ENCODE results near the gene RUBCNL. TPM values are rescaled to one million over a fixed set of nuclear protein-coding genes. Genes with fewer than 3 reads are reported as not detected.

RUBCNL gene
- total RNA-seq, 1 donor, result 6.5 TPM

DNA sequence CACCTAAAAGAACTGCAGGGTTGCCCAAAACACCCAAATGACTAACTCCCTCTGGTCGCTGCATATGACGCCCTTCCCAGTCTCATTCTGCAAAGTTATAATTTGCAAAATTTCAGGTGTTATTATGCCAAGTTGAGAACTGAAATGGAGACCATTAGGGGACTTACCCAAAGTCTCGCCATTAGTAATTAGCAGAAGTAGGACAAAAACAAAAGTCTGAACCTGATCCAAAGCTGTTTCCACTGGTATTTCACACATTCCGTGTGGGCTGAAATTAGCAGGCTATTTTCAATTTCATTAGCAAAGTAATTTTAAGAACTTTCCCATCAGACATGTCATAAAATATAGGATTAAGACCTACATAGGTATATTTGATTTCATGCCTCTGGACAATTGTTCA is 6.8 kb downstream of the RUBCNL start:
- Histone ChIP-seq H3K9me3 (ENCODE audit: low read depth, low read length) (no peaks in the 10 kb centered on the region), H3K27me3 (ENCODE audit: insufficient read depth, low read length) (peaks cover 6% of the 10 kb centered on the region), H3K4me3 (ENCODE audit: insufficient read depth, low read length) (no peak overlapping the region), H3K4me1 (ENCODE audit: insufficient read depth, low read length) (no peaks in the 10 kb centered on the region), H2AFZ (ENCODE audit: low read length) (no peak overlapping the region), H4K20me1 (ENCODE audit: insufficient read depth, low read length) (no peaks in the 10 kb centered on the region), H3K27ac (ENCODE audit: low read depth, low read length) (no peak overlapping the region), H3K79me2 (ENCODE audit: insufficient read depth, low read length) (no peaks in the 10 kb centered on the region), H3K36me3 (ENCODE audit: insufficient read depth, low read length) (no peaks in the 10 kb centered on the region), H3K4me2 (ENCODE audit: insufficient read depth, low read length) (no peak overlapping the region)
- TF ChIP-seq, protein P1, sequence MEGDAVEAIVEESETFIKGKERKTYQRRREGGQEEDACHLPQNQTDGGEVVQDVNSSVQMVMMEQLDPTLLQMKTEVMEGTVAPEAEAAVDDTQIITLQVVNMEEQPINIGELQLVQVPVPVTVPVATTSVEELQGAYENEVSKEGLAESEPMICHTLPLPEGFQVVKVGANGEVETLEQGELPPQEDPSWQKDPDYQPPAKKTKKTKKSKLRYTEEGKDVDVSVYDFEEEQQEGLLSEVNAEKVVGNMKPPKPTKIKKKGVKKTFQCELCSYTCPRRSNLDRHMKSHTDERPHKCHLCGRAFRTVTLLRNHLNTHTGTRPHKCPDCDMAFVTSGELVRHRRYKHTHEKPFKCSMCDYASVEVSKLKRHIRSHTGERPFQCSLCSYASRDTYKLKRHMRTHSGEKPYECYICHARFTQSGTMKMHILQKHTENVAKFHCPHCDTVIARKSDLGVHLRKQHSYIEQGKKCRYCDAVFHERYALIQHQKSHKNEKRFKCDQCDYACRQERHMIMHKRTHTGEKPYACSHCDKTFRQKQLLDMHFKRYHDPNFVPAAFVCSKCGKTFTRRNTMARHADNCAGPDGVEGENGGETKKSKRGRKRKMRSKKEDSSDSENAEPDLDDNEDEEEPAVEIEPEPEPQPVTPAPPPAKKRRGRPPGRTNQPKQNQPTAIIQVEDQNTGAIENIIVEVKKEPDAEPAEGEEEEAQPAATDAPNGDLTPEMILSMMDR (IDR thresholded peaks at IDR 0.05; ENCODE audit: extremely low read depth, low read depth, low read length), result no peak
- no peak for DNase-seq (ENCODE audit: insufficient read length, low spot score, missing footprints)

- Histone ChIP-seq H3K9me3 (ENCODE audit: low read depth, low read length) (no peaks in the 10 kb centered on the region), H3K4me3 (ENCODE audit: insufficient read depth, low read length) (no peak overlapping the region), H3K4me2 (ENCODE audit: insufficient read depth, low read length) (no peak overlapping the region), H3K27me3 (ENCODE audit: insufficient read depth, low read length) (peaks cover 3% of the 10 kb centered on the region), H3K4me1 (ENCODE audit: insufficient read depth, low read length) (no peaks in the 10 kb centered on the region), H3K79me2 (ENCODE audit: insufficient read depth, low read length) (no peaks in the 10 kb centered on the region), H2AFZ (ENCODE audit: low read length) (no peak overlapping the region), H3K27ac (ENCODE audit: low read depth, low read length) (no peak overlapping the region), H4K20me1 (ENCODE audit: insufficient read depth, low read length) (no peaks in the 10 kb centered on the region), H3K36me3 (ENCODE audit: insufficient read depth, low read length) (no peaks in the 10 kb centered on the region)
- DNase-seq (ENCODE audit: insufficient read length, low spot score, missing footprints), result no peak
- TF ChIP-seq, protein P1 (IDR thresholded peaks at IDR 0.05; ENCODE audit: extremely low read depth, low read depth, low read length), result no peak
Measured at GRCh38 chr13:46379611-46380010, 7.4 kb downstream of the RUBCNL start.

DNA sequence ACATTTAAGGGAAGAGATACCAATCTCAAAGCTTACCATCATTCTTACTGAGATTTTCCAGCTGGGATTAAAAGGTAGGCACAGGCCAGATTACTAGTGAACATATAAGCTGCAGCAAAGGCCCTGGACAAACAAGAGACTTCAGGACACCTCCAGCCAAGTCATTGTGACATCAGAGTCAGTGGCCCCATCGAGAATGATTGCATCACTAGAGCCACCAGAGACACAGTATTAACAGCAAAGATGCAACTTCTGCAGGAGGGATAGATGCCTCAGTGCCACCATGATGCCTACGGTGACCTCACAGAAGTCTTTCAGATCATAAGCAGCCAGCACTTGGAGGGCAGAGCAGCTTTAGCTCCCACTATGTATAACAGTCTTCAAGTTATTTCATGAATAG is 8.6 kb downstream of the RUBCNL start:
- H3K4me3 ChIP-seq (ENCODE audit: insufficient read depth, low read length), result no peak overlapping the region
- H3K27ac ChIP-seq (ENCODE audit: low read depth, low read length), result no peak overlapping the region
- H3K4me1 ChIP-seq (ENCODE audit: insufficient read depth, low read length), result no peaks in the 10 kb centered on the region
- DNase-seq (ENCODE audit: insufficient read length, low spot score, missing footprints), result no peak
- H3K79me2 ChIP-seq (ENCODE audit: insufficient read depth, low read length), result no peaks in the 10 kb centered on the region
- H3K27me3 ChIP-seq (ENCODE audit: insufficient read depth, low read length), result peaks cover 3% of the 10 kb centered on the region
- H3K36me3 ChIP-seq (ENCODE audit: insufficient read depth, low read length), result no peaks in the 10 kb centered on the region
- no peaks in the 10 kb centered on the region for H3K9me3 ChIP-seq (ENCODE audit: low read depth, low read length)
- H3K4me2 ChIP-seq (ENCODE audit: insufficient read depth, low read length), result no peak overlapping the region
- H2AFZ ChIP-seq (ENCODE audit: low read length), result no peak overlapping the region
- TF ChIP-seq, protein P1 (IDR thresholded peaks at IDR 0.05; ENCODE audit: extremely low read depth, low read depth, low read length), result no peak
- no peaks in the 10 kb centered on the region for H4K20me1 ChIP-seq (ENCODE audit: insufficient read depth, low read length)

GRCh38 chr13:46377554-46377953 is 9.5 kb downstream of the RUBCNL start:
- Histone ChIP-seq H3K36me3 (ENCODE audit: insufficient read depth, low read length) (no peaks in the 10 kb centered on the region), H3K4me2 (ENCODE audit: insufficient read depth, low read length) (no peak overlapping the region), H2AFZ (ENCODE audit: low read length) (no peak overlapping the region), H3K4me3 (ENCODE audit: insufficient read depth, low read length) (no peak overlapping the region), H3K27ac (ENCODE audit: low read depth, low read length) (no peak overlapping the region), H3K79me2 (ENCODE audit: insufficient read depth, low read length) (no peaks in the 10 kb centered on the region), H3K27me3 (ENCODE audit: insufficient read depth, low read length) (no peaks in the 10 kb centered on the region), H3K9me3 (ENCODE audit: low read depth, low read length) (no peaks in the 10 kb centered on the region), H4K20me1 (ENCODE audit: insufficient read depth, low read length) (no peaks in the 10 kb centered on the region), H3K4me1 (ENCODE audit: insufficient read depth, low read length) (no peaks in the 10 kb centered on the region)
- TF ChIP-seq, protein P1 (IDR thresholded peaks at IDR 0.05; ENCODE audit: extremely low read depth, low read depth, low read length), result no peak
- no peak for DNase-seq (ENCODE audit: insufficient read length, low spot score, missing footprints)
